ENCODE measurements around the gene C1orf210. TPM values are rescaled to one million over a fixed set of nuclear protein-coding genes. Genes with fewer than 3 reads are reported as not detected.

Gene C1orf210
- total and polyA plus RNA-seq, 2 of the 4 experiments (the other 2 are of a cell fraction), result not detected

GRCh38 chr1:43304771-43305300 lies 19.5 kb upstream of the C1orf210 start (continued):
- TF ChIP-seq POLR2A (IDR thresholded peaks at IDR 0.05; ENCODE audit: low read depth, low read length), result no peak
- TF ChIP-seq RAD21 (IDR thresholded peaks at IDR 0.05; ENCODE audit: low read length), result no peak
- TF ChIP-seq FOS (IDR thresholded peaks at IDR 0.05; ENCODE audit: low read depth, low read length), result no peak

DNA sequence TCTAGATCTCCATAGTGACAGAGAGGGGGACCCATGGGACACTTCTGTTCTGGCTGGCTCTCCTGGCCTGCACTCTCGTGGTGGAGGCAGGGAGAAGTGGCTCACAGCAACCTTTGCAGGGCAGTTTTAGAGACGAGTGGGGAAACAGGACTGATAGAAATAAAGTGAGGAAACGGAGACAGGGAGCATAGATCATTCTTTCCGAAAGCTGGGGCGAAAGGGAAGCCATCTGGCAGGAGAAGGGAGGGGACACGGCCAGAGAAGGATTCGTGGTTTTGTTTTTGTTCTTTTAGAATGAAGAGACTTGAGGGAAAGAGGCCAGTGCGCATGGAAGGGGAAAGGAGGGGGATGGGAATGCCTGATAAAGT lies 18.9 kb upstream of the C1orf210 start:
- no peak overlapping the region for H3K4me2 ChIP-seq (ENCODE audit: low read depth, low read length)
- no peak overlapping the region for H3K4ac ChIP-seq (ENCODE audit: low read depth, low read length)
- no peak overlapping the region for H2AK9ac ChIP-seq (replicated peaks; ENCODE audit: low read depth, low read length, poor library complexity)
- H4K8ac ChIP-seq (ENCODE audit: low read depth in 2 of 2, low read length in 2 of 2), result no peak overlapping the region
- no peak overlapping the region for H2BK120ac ChIP-seq (ENCODE audit: low read depth, low read length)
- H3K27me3 ChIP-seq (ENCODE audit: control insufficient read depth, insufficient read depth, low read length), result peaks cover 6% of the 10 kb centered on the region; the same call in 1 of the 2 replicates
- no peaks in the 10 kb centered on the region for H3K79me1 ChIP-seq (ENCODE audit: low read depth in 1 of 2, low read length in 2 of 2)
- no peak overlapping the region for H3K27ac ChIP-seq (ENCODE audit: insufficient read depth, low read length)
- H2AFZ ChIP-seq (replicated peaks; ENCODE audit: low read length, poor library complexity), result no peak overlapping the region
- H3K18ac ChIP-seq (ENCODE audit: low read depth, low read length), result no peak overlapping the region
- POLR2A ChIA-PET (ENCODE audit: unreplicated experiment), result no interaction called here
- H4K20me1 ChIP-seq (ENCODE audit: insufficient read depth, low read length), result no peaks in the 10 kb centered on the region; the same call in 1 of the 2 replicates
- H2BK5ac ChIP-seq (ENCODE audit: low read depth, low read length, poor library complexity, severe bottlenecking), result no peak overlapping the region
- no peak overlapping the region for H3K56ac ChIP-seq (ENCODE audit: extremely low read depth, insufficient read depth, low read length)
- H4K91ac ChIP-seq (ENCODE audit: insufficient read depth, low read depth, low read length), result no peak overlapping the region
- WGBS, 2 experiments (ENCODE audit: extremely low coverage in 2 of 2, insufficient read length in 1 of 2), result 30% methylated on average over 2 of the region's 8 CpGs; no CpG with 5 or more reads in 1 of the 2 experiments
- no peak overlapping the region for H2BK20ac ChIP-seq (ENCODE audit: low read depth, low read length)
- no peak overlapping the region for H3K9ac ChIP-seq (ENCODE audit: low read depth, low read length)
- H3K9me1 ChIP-seq (ENCODE audit: insufficient read depth, low read length), result no peaks in the 10 kb centered on the region
- H3K14ac ChIP-seq (replicated peaks; ENCODE audit: low read depth, low read length), result no peak overlapping the region
- no peak for DNase-seq
- no peaks in the 10 kb centered on the region for H3K9me3 ChIP-seq (ENCODE audit: control insufficient read depth, insufficient read depth, low read length)
- CTCF ChIA-PET, result no interaction called here
- in situ Hi-C loops (cut with MboI; ENCODE audit: low sequenced_read_pairs) (no loop called here), dilution Hi-C loops (cut with HindIII; ENCODE audit: low sequenced_read_pairs, unreplicated experiment) (no loop called here), intact Hi-C loops (cut with micrococcal nuclease) (no loop called here)
- ATAC-seq (ENCODE audit: low read depth), result no peak
- TF ChIP-seq RCOR1 (IDR thresholded peaks at IDR 0.05; ENCODE audit: insufficient replicate concordance, low read length), result no peak
- TF ChIP-seq CTCF (conservative IDR thresholded peaks at IDR 0.05; ENCODE audit: low read depth, low read length), result no peak
- no peak for TF ChIP-seq FOS (IDR thresholded peaks at IDR 0.05; ENCODE audit: low read depth, low read length)
- TF ChIP-seq RAD21 (IDR thresholded peaks at IDR 0.05; ENCODE audit: low read length), result no peak
- H4K5ac ChIP-seq (ENCODE audit: low read depth, low read length), result no peak overlapping the region
- H2AK5ac ChIP-seq (ENCODE audit: low read depth, low read length), result no peak overlapping the region
- no peak overlapping the region for H3K4me3 ChIP-seq (ENCODE audit: insufficient read depth, low read depth, low read length)
- H3K36me3 ChIP-seq (ENCODE audit: control insufficient read depth, insufficient read depth, low read length), result no peaks in the 10 kb centered on the region
- H2BK15ac ChIP-seq (ENCODE audit: low read depth, low read length), result no peak overlapping the region
- BruUV-seq (replicated peaks), result no TSS peak
- peaks cover 4% of the 10 kb centered on the region; the same call in 1 of the 2 replicates for H3K4me1 ChIP-seq (ENCODE audit: control insufficient read depth, insufficient read depth, low read length)
- H3K23ac ChIP-seq (ENCODE audit: low read depth, low read length), result no peak overlapping the region
